GM21360 (cell line): ENCODE data around the gene PCDH9.

Experiments used
- ATAC-seq: cut with Tn5 transposase; IDR thresholded peaks from one replicate; pipeline ENCODE4 v1.9.1; 2021; ENCODE audit warnings: mild to moderate bottlenecking, moderate library complexity; ENCODE audit not compliant: unreplicated experiment

Gene PCDH9

GRCh38 chr13:66429156-66429555, 801.0 kb downstream of the PCDH9 start:
- no peak for ATAC-seq

GRCh38 chr13:66427458-66427861, 802.7 kb downstream of the PCDH9 start:
- no peak for ATAC-seq

- ATAC-seq, result no peak
Observed at GRCh38 chr13:66425741-66426140, 804.4 kb downstream of the PCDH9 start.

- ATAC-seq, result no peak
Observed at GRCh38 chr13:66424422-66424821, 805.7 kb downstream of the PCDH9 start.

- ATAC-seq, result no peak
Observed at GRCh38 chr13:66415444-66415843, 814.7 kb downstream of the PCDH9 start.

GRCh38 chr13:66414066-66414800, 815.9 kb downstream of the PCDH9 start:
- no peak for ATAC-seq

GRCh38 chr13:66410314-66410713, 819.8 kb downstream of the PCDH9 start:
- no peak for ATAC-seq

GRCh38 chr13:66409542-66409941, 820.6 kb downstream of the PCDH9 start:
- no peak for ATAC-seq

- ATAC-seq, result no peak
Observed at GRCh38 chr13:66407128-66407527, 823.0 kb downstream of the PCDH9 start.

- ATAC-seq, result no peak
Observed at GRCh38 chr13:66405908-66406802, 824.0 kb downstream of the PCDH9 start.

GRCh38 chr13:66402546-66402945, 827.6 kb downstream of the PCDH9 start:
- ATAC-seq, result no peak

- ATAC-seq, result no peak
Observed at GRCh38 chr13:66402066-66402465, 828.1 kb downstream of the PCDH9 start.

- no peak for ATAC-seq
Observed at GRCh38 chr13:66400292-66400691, 829.8 kb downstream of the PCDH9 start.

- ATAC-seq, result no peak
Observed at GRCh38 chr13:66399873-66400272, 830.3 kb downstream of the PCDH9 start.

GRCh38 chr13:66397133-66397532, 833.0 kb downstream of the PCDH9 start:
- ATAC-seq, result no peak

- ATAC-seq, result no peak
Observed at GRCh38 chr13:66391322-66391721, 838.8 kb downstream of the PCDH9 start.

GRCh38 chr13:66378894-66379293, 851.2 kb downstream of the PCDH9 start:
- no peak for ATAC-seq

GRCh38 chr13:66377569-66377968, 852.6 kb downstream of the PCDH9 start:
- no peak for ATAC-seq

- no peak for ATAC-seq
Observed at GRCh38 chr13:66375756-66376155, 854.4 kb downstream of the PCDH9 start.

- ATAC-seq, result no peak
Observed at GRCh38 chr13:66369666-66370065, 860.5 kb downstream of the PCDH9 start.

- ATAC-seq, result no peak
Observed at GRCh38 chr13:66367356-66367755, 862.8 kb downstream of the PCDH9 start.

- ATAC-seq, result no peak
Observed at GRCh38 chr13:66365101-66365500, 865.0 kb downstream of the PCDH9 start.
